ENCODE data around the gene RPS6KA2.

GRCh38 chr6:166486536-166486880 is 140.5 kb downstream of the RPS6KA2 start:
- TF ChIP-seq EZH2 (IDR thresholded peaks at IDR 0.05; ENCODE audit: insufficient read depth, poor library complexity, severe bottlenecking) (no peak), EZH2phosphoT487 (IDR thresholded peaks at IDR 0.05; ENCODE audit: insufficient read depth, low read depth) (no peak)

Data from GM23248 (cell line).